ENCODE measurements around the gene PTPRM.

The PTPRM gene

DNA sequence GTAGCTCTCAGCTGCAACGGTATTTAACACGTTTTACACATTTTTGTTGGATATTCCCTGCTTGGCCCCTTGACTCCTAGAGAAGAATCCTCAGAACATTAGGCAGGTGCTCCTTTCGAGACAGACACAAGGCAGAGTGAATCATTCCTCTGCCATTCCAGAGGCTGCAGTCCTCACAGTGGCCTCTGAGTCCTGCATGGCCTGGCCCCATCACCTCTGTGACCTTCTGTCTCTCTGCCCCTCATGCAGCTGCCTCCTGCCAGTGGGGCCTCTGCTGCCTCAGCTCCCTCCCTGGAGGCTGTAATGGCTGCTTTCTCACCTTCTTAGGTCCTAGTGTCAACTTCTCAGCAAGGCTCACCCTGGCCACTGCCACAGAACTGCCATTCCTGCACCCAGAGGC, 101.3 kb downstream of the PTPRM start:
- DNase-seq (ENCODE audit: low read depth) = no peak

DNA sequence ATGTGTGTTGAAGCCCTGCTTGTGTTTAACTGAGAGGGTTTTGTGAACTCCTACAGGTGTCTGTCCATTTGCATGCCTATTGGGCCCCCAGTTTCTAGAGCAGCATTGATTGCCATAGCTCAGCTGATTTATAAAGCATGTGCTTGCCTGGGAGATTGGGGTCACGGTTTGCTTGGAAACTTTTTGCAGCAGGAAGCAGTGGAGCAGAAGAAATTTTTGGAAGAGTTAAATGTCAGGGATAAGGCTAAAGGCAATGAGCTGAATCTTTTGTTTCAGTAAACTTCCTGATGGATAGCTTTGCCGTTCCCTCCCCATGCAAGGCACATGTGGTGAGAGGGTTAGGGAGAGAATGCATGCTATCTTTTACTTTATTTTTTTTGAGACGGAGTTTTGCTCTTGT, 102.2 kb downstream of the PTPRM start:
- no peak for DNase-seq (ENCODE audit: low read depth)

DNA sequence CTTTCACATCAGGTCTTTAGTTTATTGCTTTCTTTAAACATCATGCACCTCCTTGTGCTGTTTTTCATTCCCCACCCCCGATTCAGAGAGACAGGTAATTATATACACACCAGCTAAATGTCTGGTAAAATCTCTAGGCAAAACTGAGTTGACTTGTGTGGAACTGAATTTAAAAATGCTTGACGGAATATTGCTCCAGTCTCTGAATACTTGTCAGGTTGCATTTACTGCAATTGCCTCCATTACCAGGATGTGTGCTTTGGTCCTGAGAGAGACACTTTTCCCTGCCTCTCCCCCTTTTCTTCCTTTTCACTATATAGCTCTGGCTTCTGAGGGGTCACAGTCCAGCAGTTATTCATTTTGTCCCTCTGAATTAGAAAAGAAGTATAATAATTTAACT, 104.0 kb downstream of the PTPRM start:
- no peak for DNase-seq (ENCODE audit: low read depth)

DNA sequence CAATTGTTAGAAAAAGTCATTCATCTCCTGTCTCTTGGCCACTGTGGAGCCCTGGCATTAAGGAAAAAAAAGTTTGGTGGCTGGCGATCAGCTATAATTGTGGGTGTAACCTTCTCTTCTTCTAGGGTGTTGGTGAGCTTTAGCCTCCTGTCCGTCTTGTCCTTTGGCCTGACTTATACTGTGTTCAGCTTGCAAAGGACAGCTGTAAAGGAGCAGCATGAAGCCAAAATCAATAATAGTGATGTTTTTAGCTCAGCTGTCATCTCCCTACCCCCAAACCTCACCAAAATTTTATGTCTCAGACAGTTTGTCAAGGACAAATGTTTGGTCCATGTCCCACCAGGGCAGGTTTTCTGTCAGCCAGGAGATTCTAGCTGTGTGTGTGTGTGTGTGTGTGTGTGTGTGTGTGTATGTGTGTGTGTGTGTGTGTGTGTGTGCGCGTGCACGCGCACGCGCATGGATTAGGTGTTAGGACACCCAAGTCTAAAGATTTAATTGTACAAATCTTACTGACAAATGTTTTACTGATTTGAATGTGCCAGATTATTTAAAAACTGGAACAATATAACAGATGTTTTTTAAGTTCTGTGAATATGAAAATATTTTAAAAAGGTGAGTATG, 109.2 kb downstream of the PTPRM start:
- DNase-seq (ENCODE audit: low read depth) = no peak

DNA sequence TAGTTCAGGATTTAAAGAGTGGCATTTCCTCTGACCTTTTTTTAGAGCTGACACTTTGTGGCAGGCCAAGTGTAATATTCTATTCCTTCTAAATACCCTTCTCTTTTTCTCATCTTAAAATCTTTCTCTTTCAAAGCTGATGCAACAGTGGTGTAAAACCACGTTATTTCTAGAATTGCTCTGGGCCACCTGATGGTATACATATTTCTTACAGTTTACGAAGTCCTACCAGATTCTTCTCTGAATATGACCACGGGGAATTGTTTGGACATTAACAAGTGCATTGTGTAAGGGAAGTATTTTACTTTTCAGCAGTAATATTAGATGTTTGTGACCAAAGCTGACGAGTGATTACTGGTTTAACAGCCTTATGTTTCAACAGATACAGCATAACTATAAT, 109.9 kb downstream of the PTPRM start:
- DNase-seq (ENCODE audit: low read depth) = no peak

DNA sequence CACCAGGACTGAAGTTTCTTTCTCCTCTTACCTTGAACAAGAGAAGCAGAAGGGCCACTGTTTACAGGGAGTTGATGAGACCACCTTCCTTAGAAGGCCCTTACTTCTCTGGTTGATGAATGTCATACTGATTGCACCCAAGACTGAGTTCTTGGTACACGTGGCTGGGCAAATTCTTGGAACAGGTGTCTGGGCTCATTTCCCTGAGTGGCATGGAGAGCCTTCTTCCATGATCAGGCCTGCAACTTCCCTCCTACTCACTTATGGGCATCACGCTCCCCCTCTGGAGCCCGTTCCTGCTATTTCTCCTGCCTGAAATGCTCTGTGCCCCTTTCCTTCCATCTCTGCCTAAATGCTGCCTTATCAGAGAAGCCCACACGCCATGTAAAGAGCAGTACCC, 110.3 kb downstream of the PTPRM start:
- no peak for DNase-seq (ENCODE audit: low read depth)

DNA sequence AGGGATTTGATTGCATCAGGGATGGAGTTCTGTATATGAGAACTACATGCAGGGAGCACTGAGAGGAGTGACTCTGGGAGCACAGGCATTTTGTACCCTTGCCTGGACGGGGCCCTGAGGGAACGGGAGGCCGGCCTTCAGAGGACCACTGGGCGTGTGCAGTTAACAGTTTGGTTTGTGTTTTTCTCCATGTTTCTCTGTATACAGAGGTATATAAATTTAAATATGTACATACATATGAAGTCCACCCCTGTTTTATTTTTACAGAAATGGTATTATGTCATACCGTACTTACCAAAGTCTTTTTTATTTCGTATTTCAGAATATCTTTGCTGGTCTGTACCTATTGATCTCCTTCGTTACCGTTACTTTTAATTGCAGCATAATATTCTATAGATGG, 111.3 kb downstream of the PTPRM start:
- no peak for DNase-seq (ENCODE audit: low read depth)

DNA sequence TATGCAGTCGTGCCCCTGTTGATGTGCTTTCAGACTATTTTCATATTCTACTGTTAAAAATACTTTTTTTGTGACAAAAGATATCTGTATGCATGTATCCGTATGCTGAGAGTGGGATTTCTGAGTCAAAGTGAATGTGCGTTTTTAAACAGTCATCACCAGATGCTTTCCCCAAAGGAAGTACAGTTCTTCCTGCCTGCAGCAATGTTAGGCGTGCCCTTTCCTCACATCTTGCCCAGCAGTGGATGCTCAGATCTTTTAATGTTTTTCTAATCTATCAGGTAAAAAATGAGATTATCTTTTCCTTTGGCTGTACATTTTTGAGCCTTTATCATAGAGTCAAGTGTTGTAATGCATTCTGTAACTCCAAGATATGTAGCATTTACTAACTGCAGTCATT, 111.7 kb downstream of the PTPRM start:
- no peak for DNase-seq (ENCODE audit: low read depth)

DNA sequence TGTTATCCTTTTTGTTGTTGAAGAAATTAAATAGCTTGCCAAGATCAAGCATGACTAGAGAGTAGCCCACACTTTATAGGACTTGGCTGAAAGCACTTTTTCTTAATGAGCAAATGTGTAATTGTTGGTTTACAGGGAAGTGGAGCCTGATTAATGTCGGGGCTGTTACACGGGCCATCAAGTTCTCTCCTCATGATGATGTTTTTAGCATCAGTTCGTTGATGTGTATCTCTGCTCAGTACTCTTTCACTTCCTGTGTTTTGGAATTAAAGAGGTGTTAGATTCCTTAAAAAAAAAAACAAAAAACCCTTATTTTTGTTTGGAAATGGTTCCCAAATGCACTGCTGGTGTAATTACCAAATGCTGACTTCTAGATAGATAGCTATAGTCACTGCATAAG, 114.2 kb downstream of the PTPRM start:
- no peak for DNase-seq (ENCODE audit: low read depth)

DNA sequence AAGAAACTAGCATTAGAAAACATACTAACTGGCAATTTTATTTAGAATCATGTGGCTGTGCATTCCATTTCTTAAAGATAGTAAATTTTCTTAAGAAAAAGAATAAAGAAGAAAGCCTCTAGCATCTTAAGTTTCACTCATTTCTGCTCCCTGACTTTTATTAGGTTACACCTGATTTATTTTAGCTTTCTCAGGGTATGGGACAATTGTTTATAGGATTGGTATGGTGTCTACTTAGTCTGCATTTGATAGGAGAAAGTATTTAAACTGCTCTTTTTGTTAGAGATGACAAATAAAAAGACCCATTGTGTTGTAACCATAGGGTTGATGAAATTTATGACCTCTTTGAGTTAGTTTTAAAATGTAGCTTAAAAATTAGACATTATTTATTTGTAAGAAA, 115.2 kb downstream of the PTPRM start:
- no peak for DNase-seq (ENCODE audit: low read depth)

DNA sequence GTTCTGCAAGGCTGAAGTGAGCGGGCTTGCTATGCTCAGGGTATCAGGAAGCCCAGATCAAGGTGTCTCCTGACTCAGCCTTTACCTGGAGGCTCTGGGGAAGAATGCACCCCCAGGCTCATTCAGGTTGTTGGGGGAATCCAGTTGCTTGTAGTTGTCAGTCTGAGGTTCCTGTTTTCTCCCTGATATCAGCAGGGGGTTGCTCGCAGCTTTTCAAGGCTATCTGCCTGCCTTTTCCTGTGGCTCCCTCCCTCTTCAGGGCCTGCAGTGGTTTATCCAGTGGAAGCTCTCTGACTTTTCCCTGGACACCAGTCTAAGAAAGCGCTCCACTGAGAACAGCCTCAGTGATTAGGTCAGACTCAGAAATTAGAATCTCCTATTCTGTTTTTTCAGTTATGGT, 116.6 kb downstream of the PTPRM start:
- no peak for DNase-seq (ENCODE audit: low read depth)

DNA sequence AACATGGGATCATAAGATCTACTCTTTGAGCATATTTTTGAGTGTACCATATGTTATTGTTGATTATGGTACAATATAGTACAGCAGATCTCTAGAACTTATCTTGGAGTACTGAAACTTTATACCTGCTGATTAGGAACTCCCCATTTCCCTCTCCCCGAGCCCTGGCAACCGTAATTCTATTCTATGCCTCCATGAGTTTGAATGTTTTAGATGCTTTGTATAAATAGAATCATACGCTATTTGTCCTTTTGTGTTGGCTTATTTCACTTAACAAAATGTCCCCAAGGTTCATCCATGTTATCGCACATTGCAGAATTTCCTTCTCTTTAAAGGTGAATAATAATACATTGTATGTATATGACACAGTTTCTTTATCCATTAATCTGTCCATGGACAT, 117.2 kb downstream of the PTPRM start:
- no peak for DNase-seq (ENCODE audit: low read depth)

DNA sequence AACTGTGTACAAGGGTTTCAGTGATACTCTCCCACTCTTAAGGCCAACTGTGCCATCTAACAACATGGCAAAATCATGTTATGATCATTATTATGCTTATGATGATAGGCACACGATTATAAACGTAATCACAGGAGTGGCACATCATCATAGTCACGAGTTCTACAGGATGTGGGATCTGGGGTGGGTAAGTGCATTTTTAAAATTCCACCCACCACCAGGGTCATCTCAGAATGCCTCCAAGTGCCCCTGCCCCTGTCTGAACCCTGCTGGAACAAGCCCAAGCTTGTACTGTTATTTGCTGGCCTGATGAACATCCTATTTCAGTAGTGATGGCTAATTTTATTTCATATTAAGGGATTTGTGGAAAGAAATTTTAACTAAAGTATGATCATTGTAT, 117.8 kb downstream of the PTPRM start:
- no peak for DNase-seq (ENCODE audit: low read depth)

DNA sequence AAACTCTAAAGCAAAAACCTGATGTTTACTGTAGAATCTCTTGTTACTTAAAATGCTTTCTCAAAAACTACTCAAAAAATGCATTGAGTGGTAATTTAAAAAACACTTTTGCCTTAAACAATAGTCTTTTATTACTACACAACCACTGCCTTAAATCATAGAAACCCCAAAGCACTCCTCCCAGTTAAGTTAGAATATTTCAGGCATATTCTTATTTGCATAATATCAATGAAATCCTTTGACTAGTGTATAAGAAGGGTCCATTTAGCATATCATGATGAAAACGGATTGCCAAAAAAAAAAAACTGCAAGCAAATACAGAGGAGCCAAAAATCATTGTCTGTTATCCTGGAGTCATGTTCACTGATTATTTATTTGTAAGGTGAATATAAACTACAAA, 119.2 kb downstream of the PTPRM start:
- DNase-seq (ENCODE audit: low read depth) = no peak

DNA sequence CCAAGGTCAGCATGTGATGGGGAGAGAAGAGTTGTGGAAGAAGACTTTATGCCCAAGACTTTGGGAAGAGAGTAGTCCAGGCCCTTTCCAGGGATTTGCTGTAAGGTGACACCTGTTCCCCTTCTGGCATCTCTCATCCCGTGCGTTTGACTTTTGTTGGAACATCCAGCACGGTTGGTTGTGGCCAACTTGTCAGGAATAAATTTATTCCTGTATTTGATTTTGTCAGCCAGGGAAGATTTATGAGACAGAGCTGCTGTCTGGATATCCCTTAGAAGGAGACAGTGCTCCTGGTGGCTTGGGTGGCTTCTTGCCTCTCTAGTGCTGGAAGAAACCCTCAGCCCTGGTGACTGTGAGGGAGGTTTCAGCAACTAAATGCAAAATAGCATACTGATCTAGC, 121.5 kb downstream of the PTPRM start:
- DNase-seq (ENCODE audit: low read depth) = no peak

DNA sequence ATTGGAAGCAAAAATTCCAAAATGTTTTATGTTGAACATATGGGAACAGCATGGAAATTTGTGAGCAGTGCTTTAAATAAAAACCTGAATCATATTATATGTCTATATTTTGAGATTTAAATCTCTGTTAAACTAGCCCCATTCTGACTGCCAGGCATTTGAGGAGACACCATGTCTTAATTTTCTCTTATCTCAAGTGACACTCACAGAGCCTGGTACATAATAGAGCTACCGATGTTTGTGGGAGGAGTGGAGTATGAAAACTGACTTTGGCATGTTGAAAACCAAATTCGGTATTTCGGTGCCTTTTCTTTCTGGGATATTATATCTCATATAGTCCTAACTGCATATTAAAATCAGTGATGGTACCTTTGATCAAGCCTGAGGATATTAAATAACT, 124.1 kb downstream of the PTPRM start:
- no peak for DNase-seq (ENCODE audit: low read depth)

DNA sequence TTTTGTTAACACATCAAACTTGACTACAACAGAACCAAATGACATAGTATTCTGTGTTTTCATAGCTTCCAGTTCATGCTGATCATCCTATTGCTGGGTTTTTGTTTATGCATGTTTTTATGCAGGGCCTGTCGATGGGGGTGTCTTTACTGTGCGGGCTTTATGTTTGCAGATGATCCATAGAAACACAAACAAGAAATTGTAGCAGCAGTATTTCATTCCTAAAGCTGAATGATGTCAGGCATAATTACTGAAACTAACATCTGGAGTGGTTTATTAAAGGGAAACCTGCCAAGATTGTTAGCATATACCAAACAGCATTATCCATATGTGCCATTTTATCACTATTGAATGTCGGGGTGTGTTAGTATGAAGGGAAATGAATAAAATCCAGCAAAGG, 129.7 kb downstream of the PTPRM start:
- no peak for DNase-seq (ENCODE audit: low read depth)

DNA sequence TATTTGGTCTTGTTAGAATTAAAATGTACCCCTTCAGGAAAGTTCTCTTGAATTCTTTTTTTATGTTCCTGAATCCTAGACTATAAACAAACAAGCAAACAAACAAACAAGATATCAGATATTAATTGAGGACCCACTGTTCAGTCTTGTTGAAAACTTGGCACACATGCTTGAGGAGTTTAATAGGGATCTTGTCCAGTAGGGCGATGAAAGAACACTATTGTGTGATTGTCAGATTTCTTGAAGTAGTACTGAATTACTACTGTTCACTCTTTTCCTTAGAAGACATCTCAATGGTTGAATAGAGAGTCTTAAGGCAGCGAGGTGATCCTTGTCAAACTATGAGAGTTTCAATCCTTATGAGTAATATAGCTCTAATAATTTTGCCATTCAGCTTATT, 130.2 kb downstream of the PTPRM start:
- DNase-seq (ENCODE audit: low read depth) = no peak

DNA sequence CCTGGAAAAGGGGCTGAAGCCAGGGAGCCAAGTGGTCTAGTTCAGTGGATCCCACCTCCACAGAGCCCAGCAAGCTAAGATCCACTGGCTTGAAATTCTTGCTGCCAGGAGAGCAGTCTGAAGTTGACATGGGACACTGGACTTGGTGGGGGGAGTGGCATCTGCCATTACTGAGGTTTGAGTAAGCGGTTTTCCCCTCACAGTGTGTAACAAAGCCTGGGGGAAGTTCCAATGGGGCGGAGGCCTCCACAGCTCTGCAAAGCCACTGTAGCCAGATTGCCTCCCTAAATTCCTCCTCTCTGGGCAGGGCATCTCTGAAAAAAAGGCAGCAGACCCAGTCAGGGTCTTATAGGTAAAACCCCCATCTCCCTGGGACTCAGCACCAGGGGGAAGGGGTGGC, 144.4 kb downstream of the PTPRM start:
- DNase-seq (ENCODE audit: low read depth) = no peak

DNA sequence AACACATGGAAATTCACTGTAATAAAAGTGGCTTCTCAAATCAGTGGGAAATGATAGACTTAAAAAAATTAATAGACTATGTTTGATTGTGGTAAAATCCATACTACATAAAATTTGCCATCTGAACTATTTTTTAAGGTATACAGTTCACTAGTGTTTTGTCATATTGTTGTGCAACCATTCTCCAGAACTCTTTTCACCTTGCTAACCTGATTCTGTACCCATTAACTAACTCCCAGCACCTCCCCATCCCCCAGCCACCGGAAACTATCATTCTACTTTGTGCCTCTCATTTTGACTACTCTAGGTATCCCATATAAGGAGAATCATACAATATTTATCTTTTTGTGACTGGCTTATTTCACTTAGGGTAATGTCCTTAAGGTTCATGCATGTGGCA, 153.3 kb downstream of the PTPRM start:
- no peak for DNase-seq (ENCODE audit: low read depth)

DNA sequence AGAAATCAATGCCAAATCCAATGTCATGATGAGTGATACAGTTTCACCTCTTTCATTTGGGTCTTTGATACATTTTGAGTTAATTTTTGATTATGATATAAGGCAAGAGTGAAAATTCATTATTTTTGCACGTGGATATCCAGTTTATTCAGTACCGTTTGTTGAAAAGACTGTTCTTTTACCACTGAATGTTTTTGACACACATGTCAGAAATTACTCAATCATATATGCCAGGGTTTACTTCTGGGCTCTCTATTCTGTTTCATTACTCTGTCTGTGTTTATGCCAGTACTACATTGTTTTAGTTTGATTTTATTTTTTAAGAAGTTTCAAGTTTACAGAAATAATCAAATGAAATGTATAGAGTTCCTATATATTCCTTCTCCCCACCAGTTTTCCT, 154.4 kb downstream of the PTPRM start:
- DNase-seq (ENCODE audit: low read depth) = no peak

DNA sequence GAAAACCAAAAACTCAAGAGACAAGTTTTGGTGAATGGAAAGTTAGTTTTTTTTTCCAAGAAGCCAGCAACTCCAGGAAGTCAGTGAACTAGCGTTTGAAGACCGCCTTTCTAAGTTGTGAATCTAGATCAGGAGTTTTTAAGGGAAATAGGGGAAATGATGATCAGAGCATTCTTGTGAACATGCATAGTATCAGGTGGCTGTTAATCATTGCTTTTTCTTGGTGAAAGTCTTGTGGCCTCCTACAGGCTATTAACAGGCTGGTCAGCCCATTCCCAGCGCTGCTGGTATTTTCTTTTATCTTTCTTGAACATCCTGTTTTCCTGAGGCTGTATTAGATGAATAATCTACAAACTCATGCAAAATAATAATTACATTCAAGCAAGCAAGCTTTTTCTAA, 155.8 kb downstream of the PTPRM start:
- DNase-seq (ENCODE audit: low read depth) = no peak

DNA sequence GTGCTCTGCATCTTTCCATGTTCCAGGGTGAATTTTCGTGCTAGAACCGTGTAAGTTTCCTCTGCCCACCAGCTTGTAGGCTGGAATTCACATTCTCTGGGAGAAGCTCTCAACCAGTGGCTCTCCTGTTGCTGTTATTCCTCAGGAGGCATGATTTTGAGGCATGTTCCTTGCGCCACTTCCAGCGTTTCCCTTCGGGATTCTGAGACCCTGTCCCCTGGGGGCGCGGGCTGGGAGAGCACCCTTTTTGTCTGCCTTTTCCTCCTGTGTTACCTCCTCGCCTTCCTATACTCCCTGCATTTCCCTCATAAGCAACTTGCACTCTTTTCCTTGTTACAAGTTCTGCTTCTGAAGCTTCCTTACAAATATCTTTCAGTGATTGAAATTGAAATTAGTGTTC, 156.4 kb downstream of the PTPRM start:
- no peak for DNase-seq (ENCODE audit: low read depth)

DNA sequence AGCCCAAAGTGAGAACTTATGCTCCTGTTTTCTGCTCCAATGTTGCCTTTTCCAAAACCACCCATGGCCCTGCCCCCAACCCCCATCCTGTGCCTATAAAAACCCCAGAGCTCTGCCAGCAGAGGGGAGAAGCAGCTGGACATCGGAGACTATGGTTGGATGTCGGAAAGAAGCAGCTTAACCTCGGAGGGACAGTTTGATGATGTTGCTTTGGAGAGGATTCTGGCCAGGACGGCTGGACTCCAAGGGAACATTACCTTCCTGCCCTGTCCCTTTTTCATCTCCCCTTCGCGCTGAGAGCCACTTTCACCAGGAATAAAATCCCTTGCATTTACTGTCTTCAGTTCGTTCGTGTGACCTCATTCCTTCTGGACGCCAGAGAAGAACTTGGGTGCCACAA, 158.4 kb downstream of the PTPRM start:
- DNase-seq (ENCODE audit: low read depth) = no peak

DNA sequence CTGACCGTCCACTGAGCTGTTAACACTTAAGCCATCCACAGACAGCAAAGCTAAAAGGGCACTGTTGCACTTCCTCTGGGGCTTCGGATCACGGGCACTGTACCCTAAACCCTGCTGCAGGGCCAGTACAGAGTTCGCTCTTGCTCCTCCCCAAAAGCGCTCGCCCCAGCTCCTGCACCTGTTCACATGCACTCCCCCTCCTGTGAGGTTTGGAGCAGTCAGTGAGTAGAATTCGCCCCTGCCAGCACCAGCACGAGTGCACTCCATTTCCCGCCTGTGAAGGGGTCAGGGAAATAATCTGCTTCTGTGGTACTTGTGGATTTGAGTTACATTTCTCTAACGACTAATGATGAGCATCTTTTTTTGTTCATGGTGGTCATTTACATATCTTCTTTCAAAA, 158.8 kb downstream of the PTPRM start:
- DNase-seq (ENCODE audit: low read depth) = no peak

Data from GM04503 (cell line).